Caco-2 (cell line): ENCODE results near the gene PFDN6. TPM values are rescaled to one million over a fixed set of nuclear protein-coding genes. Genes with fewer than 3 reads are reported as not detected.

ENCODE experiments used
- BruUV-seq: library from RNA; stranded (reverse); fragments of 400-500 nt; replicated peaks from 2 replicates; lab custom pipeline; 2021; lab: Mats Ljungman, UMichigan
- CTCF ChIA-PET: fragments of 300-600 bp; sonication (Branson Sonifier 250); formaldehyde crosslinking; loops from one replicate; lab custom pipeline; 2022; ENCODE audit warnings: antibody characterized with exemption; lab: Charles Lee
- POLR2A ChIA-PET: fragments of 300-600 bp; sonication (Branson Sonifier 250); formaldehyde crosslinking; loops from one replicate; lab custom pipeline; 2022; ENCODE audit warnings: antibody characterized with exemption; lab: Charles Lee
- DNase-seq, 2 experiments: peaks; one replicate each; pipeline versions ENCODE4 v3.0.0 to v3.0.0-alpha.2; 2020 to 2022
- H3K27me3 ChIP-seq: replicated peaks from 2 replicates; pipeline ENCODE4 v1.6.0; 2011; ENCODE audit warnings: low read length; ENCODE audit not compliant: control insufficient read depth, insufficient read depth
- H3K36me3 ChIP-seq: 2 replicates; pipeline ENCODE4 v1.5.1; 2011; ENCODE audit warnings: low read length; ENCODE audit not compliant: control insufficient read depth, insufficient read depth
- H3K4me1 ChIP-seq: fragments of 250-450 bp; sonication (Bioruptor Pico); 2 replicates; pipeline ENCODE4 v1.5.1; 2020; ENCODE audit warnings: mild to moderate bottlenecking
- H3K4me3 ChIP-seq: 2 replicates; pipeline ENCODE4 v1.5.1; 2011; ENCODE audit warnings: low read depth, mild to moderate bottlenecking, control low read depth, low read length
- H3K9me3 ChIP-seq: fragments of 250-450 bp; sonication (Bioruptor Pico); 2 replicates; pipeline ENCODE4 v1.5.1; 2020; ENCODE audit warnings: mild to moderate bottlenecking, moderate library complexity
- H3K27ac Mint-ChIP-seq: one replicate; pipeline ENCODE4 v1.8.0; 2022; ENCODE audit warnings: mixed read lengths; ENCODE audit not compliant: unreplicated experiment
- H3K27me3 Mint-ChIP-seq: one replicate; pipeline ENCODE4 v1.8.0; 2022; ENCODE audit warnings: mixed read lengths; ENCODE audit not compliant: insufficient read depth, unreplicated experiment
- H3K36me3 Mint-ChIP-seq: one replicate; pipeline ENCODE4 v1.8.0; 2022; ENCODE audit warnings: mild to moderate bottlenecking, mixed read lengths; ENCODE audit not compliant: insufficient read depth, unreplicated experiment
- H3K4me1 Mint-ChIP-seq: one replicate; pipeline ENCODE4 v1.8.0; 2022; ENCODE audit warnings: low read depth, mixed read lengths; ENCODE audit not compliant: unreplicated experiment
- H3K4me3 Mint-ChIP-seq: one replicate; pipeline ENCODE4 v1.8.0; 2022; ENCODE audit warnings: mild to moderate bottlenecking, moderate library complexity, mixed read lengths; ENCODE audit not compliant: unreplicated experiment
- H3K9me3 Mint-ChIP-seq: one replicate; pipeline ENCODE4 v1.8.0; 2022; ENCODE audit warnings: mixed read lengths; ENCODE audit not compliant: unreplicated experiment
- intact Hi-C: fragments of 100-400 bp; cut with micrococcal nuclease; formaldehyde crosslinking; loops from one replicate; pipeline ENCODE4 v1.10.0; 2022; ENCODE audit not compliant: unreplicated experiment
- total RNA-seq: library from RNA; stranded (reverse); gene quantifications from 2 replicates; pipeline ENCODE4 v1.2.3, GENCODE V29; 2022
- TF ChIP-seq, protein P1 (sequence below), 2 experiments: fragments of 200-600 bp in 1 of 2; IDR thresholded peaks; 1 replicate in 1 of 2; 2 replicates in 1 of 2; pipeline versions ENCODE4 v1.5.1 to v1.8.0; 2011 to 2022; ENCODE audit warnings: antibody characterized with exemption in 1 of 2, control low read depth in 1 of 2, inconsistent platforms in 1 of 2, low read depth in 1 of 2, low read length in 1 of 2, mild to moderate bottlenecking in 1 of 2, moderate library complexity in 1 of 2; ENCODE audit not compliant: insufficient read depth in 1 of 2, severe bottlenecking in 1 of 2, unreplicated experiment in 1 of 2

PFDN6 gene
- total RNA-seq, 1 experiment from 2014 or later: 65.9 TPM

DNA sequence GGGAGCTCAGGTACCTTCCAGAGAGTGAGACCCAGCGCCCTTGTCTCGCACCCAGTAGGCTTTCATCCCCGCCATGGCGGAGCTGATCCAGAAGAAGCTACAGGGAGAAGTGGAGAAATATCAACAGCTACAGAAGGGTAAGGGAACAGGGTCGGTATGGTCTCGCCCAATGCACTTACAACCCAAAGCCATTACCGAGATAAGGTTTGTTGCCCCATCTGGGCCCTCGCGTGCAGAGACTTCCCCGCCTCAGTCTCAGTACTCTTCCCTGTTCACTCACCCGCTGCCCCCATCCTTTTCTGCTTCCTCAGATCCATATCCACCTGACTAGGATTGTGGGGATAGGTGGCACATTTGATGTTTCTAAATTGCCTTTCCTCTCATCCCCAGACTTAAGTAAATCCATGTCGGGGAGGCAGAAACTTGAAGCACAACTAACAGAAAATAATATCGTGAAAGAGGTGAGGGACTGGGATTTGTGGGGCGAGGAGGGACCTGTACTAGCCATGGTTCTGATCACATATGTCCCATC, 449 bp downstream of the PFDN6 start:
- Histone ChIP-seq H3K27me3 (no peaks in the 10 kb centered on the region), H3K4me3 (peak overlapping the region; percentile 65), H3K9me3 (no peaks in the 10 kb centered on the region), H3K36me3 (0 out of 2 replicates have a peak, but pooled peaks cover 2% of the 10 kb centered on the region), H3K4me1 (peaks cover 7% of the 10 kb centered on the region; the same call in 1 of the 2 replicates)
- Mint-ChIP-seq H3K4me1 (peaks cover 13% of the 10 kb centered on the region), H3K27ac (peak overlapping the region; percentile 94), H3K4me3 (peak overlapping the region; percentile 87), H3K36me3 (peaks cover 63% of the 10 kb centered on the region), H3K27me3 (no peaks in the 10 kb centered on the region), H3K9me3 (no peaks in the 10 kb centered on the region)
- intact Hi-C loops: loop anchor here (1.0 kb wide), 1 partner anchor 7 kb away; no protein-coding TSS in a partner anchor
- POLR2A ChIA-PET: interaction anchor here (0.5 to 2.5 kb wide), 7 partner anchors 8 to 1460 kb away, joined by 3 to 22 read pairs (median 9); partner anchors contain the start of genes B3GALT4, RGL2, RPS18 and VPS52
- DNase-seq: no peak
- TF ChIP-seq, protein P1, sequence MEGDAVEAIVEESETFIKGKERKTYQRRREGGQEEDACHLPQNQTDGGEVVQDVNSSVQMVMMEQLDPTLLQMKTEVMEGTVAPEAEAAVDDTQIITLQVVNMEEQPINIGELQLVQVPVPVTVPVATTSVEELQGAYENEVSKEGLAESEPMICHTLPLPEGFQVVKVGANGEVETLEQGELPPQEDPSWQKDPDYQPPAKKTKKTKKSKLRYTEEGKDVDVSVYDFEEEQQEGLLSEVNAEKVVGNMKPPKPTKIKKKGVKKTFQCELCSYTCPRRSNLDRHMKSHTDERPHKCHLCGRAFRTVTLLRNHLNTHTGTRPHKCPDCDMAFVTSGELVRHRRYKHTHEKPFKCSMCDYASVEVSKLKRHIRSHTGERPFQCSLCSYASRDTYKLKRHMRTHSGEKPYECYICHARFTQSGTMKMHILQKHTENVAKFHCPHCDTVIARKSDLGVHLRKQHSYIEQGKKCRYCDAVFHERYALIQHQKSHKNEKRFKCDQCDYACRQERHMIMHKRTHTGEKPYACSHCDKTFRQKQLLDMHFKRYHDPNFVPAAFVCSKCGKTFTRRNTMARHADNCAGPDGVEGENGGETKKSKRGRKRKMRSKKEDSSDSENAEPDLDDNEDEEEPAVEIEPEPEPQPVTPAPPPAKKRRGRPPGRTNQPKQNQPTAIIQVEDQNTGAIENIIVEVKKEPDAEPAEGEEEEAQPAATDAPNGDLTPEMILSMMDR (IDR thresholded peaks at IDR 0.05; ENCODE audit: insufficient read depth in 1 of 2, low read depth in 1 of 2, low read length in 1 of 2, severe bottlenecking in 1 of 2, unreplicated experiment in 1 of 2): no peak
- BruUV-seq: TSS peak; percentile 88
- CTCF ChIA-PET: interaction anchor here (0.5 to 2.2 kb wide), 5 partner anchors 10 to 1488 kb away, joined by 3 to 9 read pairs (median 4); partner anchors contain the start of genes B3GALT4 and RGL2

DNA sequence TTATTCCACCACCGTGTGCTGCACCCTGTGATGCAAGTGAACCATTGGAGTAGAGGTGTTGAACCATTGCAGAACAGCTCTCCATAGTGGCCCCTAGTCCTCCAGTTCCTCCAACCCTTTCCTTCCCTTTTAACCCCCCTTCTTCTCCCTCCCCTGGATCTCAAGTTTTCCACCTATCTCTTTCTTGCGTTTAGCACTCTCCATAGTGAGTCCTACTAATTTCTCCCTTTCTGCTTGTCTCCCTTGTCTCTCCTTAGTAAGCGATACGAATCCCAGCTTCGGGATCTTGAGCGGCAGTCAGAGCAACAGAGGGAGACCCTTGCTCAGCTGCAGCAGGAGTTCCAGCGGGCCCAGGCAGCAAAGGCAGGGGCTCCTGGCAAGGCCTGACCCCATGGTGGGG, 1.1 kb downstream of the PFDN6 start:
- Mint-ChIP-seq H3K4me3 (peak overlapping the region; percentile 87), H3K27ac (peak overlapping the region; percentile 94), H3K9me3 (no peaks in the 10 kb centered on the region), H3K27me3 (no peaks in the 10 kb centered on the region), H3K36me3 (peaks cover 57% of the 10 kb centered on the region), H3K4me1 (peaks cover 15% of the 10 kb centered on the region)
- no peaks in the 10 kb centered on the region for H3K27me3 ChIP-seq
- ChIA-PET CTCF (interaction anchor here (1.0 kb wide), 1 partner anchor 9 kb away, joined by 7 read pairs; the partner anchor contains the start of gene RGL2), POLR2A (interaction anchor here (2.3 to 2.5 kb wide), 2 partner anchors 27 to 319 kb away, joined by 8 to 22 read pairs; partner anchors contain the start of gene ZBTB22)
- intact Hi-C loops: no loop called here
- no peak for DNase-seq
- peak overlapping the region; percentile 65 for H3K4me3 ChIP-seq
- TF ChIP-seq, protein P1 (IDR thresholded peaks at IDR 0.05; ENCODE audit: insufficient read depth in 1 of 2, low read depth in 1 of 2, low read length in 1 of 2, severe bottlenecking in 1 of 2, unreplicated experiment in 1 of 2): no peak
- H3K9me3 ChIP-seq: no peaks in the 10 kb centered on the region
- H3K4me1 ChIP-seq: peaks cover 7% of the 10 kb centered on the region; the same call in 1 of the 2 replicates
- H3K36me3 ChIP-seq: 0 out of 2 replicates have a peak, but pooled peaks cover 2% of the 10 kb centered on the region
- BruUV-seq: no TSS peak

DNA sequence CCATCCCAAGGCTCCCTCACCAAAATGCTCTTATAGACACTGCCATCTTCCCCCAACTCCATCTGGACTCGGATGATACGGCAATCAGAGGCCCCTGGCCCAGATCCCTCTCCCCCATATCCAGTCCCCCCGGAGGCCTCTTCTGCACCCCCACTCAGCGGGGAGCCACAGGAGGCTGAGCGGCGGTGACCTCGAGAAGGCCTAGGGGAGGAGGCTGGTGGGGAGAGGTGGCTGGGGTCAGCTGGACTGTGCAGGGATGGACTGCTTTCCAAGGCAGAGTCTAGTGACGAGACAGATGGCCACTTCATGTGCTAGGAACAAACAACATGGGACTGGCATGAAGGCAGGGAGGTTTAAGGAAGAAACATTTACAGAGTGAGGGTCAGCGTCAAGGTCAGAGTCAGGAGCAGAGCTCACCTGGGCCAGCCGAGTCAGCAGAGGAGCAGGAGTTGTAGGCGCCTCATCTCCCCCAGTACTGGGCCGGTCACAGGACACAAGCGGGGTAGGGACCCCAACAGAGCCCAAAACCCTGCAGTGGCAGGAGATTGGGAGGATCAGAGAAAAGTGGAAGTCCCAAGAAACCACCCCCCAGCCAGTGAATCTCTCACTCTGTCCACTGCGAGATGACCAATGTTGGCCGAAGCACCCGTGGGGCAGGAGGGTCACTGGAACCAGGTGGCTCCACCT, 3.7 kb downstream of the PFDN6 start:
- Histone ChIP-seq H3K36me3 (peaks cover 2% of the 10 kb centered on the region; the same call in 1 of the 2 replicates), H3K4me3 (no peak overlapping the region), H3K27me3 (no peaks in the 10 kb centered on the region), H3K4me1 (peaks cover 20% of the 10 kb centered on the region), H3K9me3 (no peaks in the 10 kb centered on the region)
- TF ChIP-seq, protein P1 (IDR thresholded peaks at IDR 0.05; ENCODE audit: insufficient read depth in 1 of 2, low read depth in 1 of 2, low read length in 1 of 2, severe bottlenecking in 1 of 2, unreplicated experiment in 1 of 2): no peak
- POLR2A ChIA-PET: no interaction called here
- H3K27ac Mint-ChIP-seq: no peak overlapping the region
- BruUV-seq: no TSS peak
- CTCF ChIA-PET: no interaction called here
- H3K27me3 Mint-ChIP-seq: no peaks in the 10 kb centered on the region
- no peak overlapping the region for H3K4me3 Mint-ChIP-seq
- peaks cover 24% of the 10 kb centered on the region for H3K4me1 Mint-ChIP-seq
- intact Hi-C loops: no loop called here
- H3K9me3 Mint-ChIP-seq: no peaks in the 10 kb centered on the region
- H3K36me3 Mint-ChIP-seq: peaks cover 56% of the 10 kb centered on the region
- DNase-seq: no peak
